ENCODE measurements around the gene RPL28. TPM values are rescaled to one million over a fixed set of nuclear protein-coding genes. Genes with fewer than 3 reads are reported as not detected.
"Not testable (repeated sequence)": the region's sequence is repeated elsewhere in the genome, so short reads cannot be mapped to it uniquely, and the experiment has no call there.

Gene RPL28
- total RNA-seq, 3 donors from 2014 or later = 942 to 1,365 (median 1,241) TPM

DNA sequence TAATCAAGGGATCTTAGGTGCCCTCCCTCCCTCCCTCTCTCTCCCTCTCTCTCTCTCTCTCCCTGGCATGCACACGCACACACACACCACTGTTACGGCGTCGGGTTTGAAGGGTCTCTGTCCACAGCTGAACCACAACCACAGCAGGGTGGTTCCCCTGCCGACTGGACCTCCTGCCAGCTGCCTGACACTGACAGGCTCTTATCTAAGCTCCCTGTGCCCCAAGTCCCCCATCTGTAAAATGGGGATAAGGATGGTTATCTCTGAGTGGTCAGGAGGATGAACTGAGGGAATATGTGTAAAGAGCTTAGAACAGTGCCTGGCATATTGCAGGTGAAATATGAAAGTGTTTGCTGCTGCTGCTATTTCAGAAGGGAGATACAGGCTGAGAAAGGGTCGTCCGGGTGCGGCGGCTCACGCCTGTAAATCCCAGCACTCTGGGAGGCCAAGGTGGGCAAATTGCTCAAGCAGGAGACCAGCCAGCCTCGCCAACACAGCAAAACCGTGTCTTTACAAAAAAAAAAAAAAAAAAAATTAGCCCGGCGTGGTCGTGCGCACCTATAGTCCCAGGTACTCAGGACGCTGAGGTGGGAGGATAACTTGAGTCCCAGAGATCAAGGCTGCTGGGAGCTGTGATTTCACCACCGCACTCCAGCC lies 58.2 kb downstream of the RPL28 start:
- Histone ChIP-seq H3K4me3 (no peak overlapping the region), H3K9me3 (no peaks in the 10 kb centered on the region), H3K4me1 (ENCODE audit: low read depth) (peaks cover 6% of the 10 kb centered on the region), H3K36me3 (ENCODE audit: low read depth) (no peaks in the 10 kb centered on the region)
- no peak for DNase-seq
- intact Hi-C loops (cut with DNase I, micrococcal nuclease) = no loop called here
- no peak for ATAC-seq
- TF ChIP-seq, protein P1, sequence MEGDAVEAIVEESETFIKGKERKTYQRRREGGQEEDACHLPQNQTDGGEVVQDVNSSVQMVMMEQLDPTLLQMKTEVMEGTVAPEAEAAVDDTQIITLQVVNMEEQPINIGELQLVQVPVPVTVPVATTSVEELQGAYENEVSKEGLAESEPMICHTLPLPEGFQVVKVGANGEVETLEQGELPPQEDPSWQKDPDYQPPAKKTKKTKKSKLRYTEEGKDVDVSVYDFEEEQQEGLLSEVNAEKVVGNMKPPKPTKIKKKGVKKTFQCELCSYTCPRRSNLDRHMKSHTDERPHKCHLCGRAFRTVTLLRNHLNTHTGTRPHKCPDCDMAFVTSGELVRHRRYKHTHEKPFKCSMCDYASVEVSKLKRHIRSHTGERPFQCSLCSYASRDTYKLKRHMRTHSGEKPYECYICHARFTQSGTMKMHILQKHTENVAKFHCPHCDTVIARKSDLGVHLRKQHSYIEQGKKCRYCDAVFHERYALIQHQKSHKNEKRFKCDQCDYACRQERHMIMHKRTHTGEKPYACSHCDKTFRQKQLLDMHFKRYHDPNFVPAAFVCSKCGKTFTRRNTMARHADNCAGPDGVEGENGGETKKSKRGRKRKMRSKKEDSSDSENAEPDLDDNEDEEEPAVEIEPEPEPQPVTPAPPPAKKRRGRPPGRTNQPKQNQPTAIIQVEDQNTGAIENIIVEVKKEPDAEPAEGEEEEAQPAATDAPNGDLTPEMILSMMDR (IDR thresholded peaks at IDR 0.05) = no peak

DNA sequence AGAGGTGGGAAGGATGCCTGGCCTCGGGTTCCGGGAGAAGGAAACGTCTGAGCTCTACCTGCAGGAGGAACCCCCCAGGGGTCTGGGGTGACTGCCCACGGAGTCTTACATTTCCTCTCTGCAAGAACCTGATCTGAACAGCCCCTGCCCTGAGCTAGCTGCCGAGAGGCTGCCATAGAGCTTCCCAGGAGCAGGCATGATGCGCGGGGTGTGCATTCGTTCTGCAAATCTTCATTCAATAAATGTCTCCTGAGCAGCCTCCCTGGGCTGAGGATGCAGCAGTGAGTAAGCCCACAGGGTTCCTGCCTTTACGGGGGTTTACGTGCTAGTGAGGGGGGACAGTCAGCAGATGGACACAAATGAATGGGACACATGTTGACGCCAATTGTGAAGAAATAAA lies 58.9 kb downstream of the RPL28 start:
- TF ChIP-seq, protein P1 (IDR thresholded peaks at IDR 0.05) = no peak
- no peaks in the 10 kb centered on the region for H3K9me3 ChIP-seq
- no peak for DNase-seq
- H3K4me3 ChIP-seq = no peak overlapping the region
- H3K36me3 ChIP-seq (ENCODE audit: low read depth) = no peaks in the 10 kb centered on the region
- ATAC-seq = no peak
- intact Hi-C loops (cut with DNase I, micrococcal nuclease) = no loop called here
- peaks cover 6% of the 10 kb centered on the region for H3K4me1 ChIP-seq (ENCODE audit: low read depth)

- TF ChIP-seq, protein P1 (IDR thresholded peaks at IDR 0.05) = no peak
- intact Hi-C loops (cut with DNase I, micrococcal nuclease) = no loop called here
- Histone ChIP-seq H3K9me3 (no peaks in the 10 kb centered on the region), H3K4me3 (no peak overlapping the region), H3K36me3 (ENCODE audit: low read depth) (no peaks in the 10 kb centered on the region), H3K4me1 (ENCODE audit: low read depth) (peaks cover 6% of the 10 kb centered on the region)
- no peak for DNase-seq
- ATAC-seq = no peak
Measured at GRCh38 chr19:55446060-55446459, 60.3 kb downstream of the RPL28 start.

- DNase-seq (no peak), ATAC-seq (peak; percentile 39)
- Histone ChIP-seq H3K9me3 (no peaks in the 10 kb centered on the region), H3K4me3 (no peak overlapping the region), H3K36me3 (ENCODE audit: low read depth) (no peaks in the 10 kb centered on the region), H3K4me1 (ENCODE audit: low read depth) (peaks cover 9% of the 10 kb centered on the region)
- intact Hi-C loops (cut with DNase I, micrococcal nuclease) = no loop called here
- TF ChIP-seq, protein P1 (IDR thresholded peaks at IDR 0.05) = no peak
Measured at GRCh38 chr19:55447421-55448174, 61.9 kb downstream of the RPL28 start.

DNA sequence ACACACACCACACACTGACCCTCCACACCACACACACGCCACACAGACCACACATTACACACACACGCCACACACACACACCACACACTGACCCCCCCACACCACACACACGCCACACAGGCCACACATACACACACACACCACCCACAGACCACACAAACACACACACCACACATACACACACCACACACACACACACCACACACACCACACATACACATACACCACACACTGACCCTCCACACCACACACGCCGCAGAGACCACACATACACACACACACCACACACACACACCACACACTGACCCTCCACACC lies 62.4 kb downstream of the RPL28 start:
- H3K4me3 ChIP-seq; H3K4me1 ChIP-seq (ENCODE audit: low read depth); DNase-seq; H3K36me3 ChIP-seq (ENCODE audit: low read depth); H3K9me3 ChIP-seq; ATAC-seq; intact Hi-C loops (cut with DNase I, micrococcal nuclease): not testable (repeated sequence)

DNA sequence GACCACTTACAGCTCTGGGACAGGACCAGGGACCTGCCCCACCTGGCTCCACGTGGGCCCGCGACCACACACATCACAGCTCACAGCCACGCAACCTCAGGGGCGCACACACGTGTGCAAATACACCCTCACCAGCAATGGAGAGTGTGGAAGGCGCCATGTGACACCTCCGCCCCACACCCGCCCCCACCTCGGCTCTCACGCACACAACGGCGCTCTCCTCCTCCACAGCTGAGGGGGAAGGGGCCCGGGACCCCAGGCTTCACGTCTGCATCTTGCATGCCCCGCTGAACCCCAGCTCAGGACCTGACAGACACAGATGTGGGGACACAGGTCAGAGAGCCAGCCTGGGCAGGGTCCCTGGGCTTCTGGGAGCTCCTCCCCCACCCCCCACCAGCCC lies 63.7 kb downstream of the RPL28 start:
- no peaks in the 10 kb centered on the region for H3K9me3 ChIP-seq
- H3K4me1 ChIP-seq (ENCODE audit: low read depth) = peaks cover 9% of the 10 kb centered on the region
- H3K4me3 ChIP-seq = no peak overlapping the region
- ATAC-seq = no peak
- DNase-seq = no peak
- H3K36me3 ChIP-seq (ENCODE audit: low read depth) = no peaks in the 10 kb centered on the region
- TF ChIP-seq, protein P1 (IDR thresholded peaks at IDR 0.05) = no peak
- intact Hi-C loops (cut with DNase I, micrococcal nuclease) = no loop called here
